NCI-H82 treated with DMSO at 0.1 percent for 48 hours (cell line): ENCODE results near the gene GPR34.
A peak's percentile ranks its signal among the peaks of the same experiment; 100 is the strongest.
"Not testable (repeated sequence)": the region's sequence is repeated elsewhere in the genome, so short reads cannot be mapped to it uniquely, and the experiment has no call there.

Experiments used
- DNase-seq: peaks from one replicate; lab custom pipeline; 2025; ENCODE audit not compliant: unreplicated experiment; lab: John Stamatoyannopoulos, UW

GPR34 gene, protein sequence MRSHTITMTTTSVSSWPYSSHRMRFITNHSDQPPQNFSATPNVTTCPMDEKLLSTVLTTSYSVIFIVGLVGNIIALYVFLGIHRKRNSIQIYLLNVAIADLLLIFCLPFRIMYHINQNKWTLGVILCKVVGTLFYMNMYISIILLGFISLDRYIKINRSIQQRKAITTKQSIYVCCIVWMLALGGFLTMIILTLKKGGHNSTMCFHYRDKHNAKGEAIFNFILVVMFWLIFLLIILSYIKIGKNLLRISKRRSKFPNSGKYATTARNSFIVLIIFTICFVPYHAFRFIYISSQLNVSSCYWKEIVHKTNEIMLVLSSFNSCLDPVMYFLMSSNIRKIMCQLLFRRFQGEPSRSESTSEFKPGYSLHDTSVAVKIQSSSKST

DNA sequence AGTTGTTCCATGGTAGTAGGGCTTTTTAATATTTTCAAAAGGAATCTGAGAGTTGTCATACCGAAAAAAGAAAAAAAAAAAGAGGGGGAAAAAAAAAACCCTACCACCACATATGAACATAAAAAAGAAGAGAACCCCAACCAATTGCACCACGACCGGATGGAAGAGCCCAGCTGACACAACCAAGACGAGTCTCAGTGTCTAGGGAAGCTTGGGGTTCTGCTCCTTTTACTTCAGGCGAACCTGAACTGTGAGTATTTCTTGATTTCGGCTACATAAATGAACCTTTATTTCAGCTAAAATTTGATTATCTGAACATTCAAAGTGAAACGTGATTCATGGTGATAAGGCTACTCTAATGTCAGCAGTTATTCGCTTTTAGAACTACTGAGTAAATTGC lies at the start of gene GPR34:
Gene GPR34 (plus strand): TSS at position 139 of the 400 bp plus-strand sequence. CDS start 6,661 bp downstream, outside the sequence.
- DNase-seq = no peak

DNA sequence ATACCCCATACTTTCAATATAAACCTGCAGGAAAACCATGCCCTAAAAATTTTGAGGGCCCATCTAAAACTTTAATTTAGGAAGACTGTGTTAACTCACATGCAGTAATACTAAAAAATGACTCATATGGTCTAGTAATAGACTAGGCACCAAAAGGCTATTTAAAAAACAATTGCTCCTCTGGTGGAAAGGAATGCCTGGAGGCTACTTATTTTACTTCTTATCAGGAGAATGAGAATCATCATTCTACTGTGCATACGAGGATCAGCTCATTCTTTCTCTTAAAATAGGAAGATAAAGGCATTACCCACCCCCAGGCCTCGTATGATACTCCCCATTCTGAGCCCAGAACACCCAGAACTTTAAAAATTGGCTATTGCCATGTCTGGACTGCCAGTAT lies 42.6 kb upstream of the GPR34 start:
- DNase-seq = not testable (repeated sequence)

DNA sequence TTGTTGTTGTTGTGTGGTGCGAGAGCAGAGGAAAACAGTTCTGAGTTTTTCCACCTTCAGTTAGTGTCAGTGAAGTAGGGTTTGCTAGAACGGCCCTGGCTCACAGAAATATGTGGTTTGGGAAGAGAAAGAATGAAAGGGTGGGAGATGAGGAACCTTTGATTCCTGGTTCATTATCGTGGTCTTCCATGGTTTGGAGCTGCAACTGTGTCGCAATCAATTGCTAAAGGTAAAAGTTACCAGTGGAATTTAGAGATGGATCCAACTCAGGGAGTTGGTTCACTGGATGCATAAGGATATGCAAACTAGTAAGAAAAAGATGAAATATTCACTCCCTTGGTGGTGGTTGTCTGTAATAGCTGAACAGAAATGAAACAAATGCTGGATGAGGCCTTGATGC lies 35.6 kb upstream of the GPR34 start:
- no peak for DNase-seq

DNA sequence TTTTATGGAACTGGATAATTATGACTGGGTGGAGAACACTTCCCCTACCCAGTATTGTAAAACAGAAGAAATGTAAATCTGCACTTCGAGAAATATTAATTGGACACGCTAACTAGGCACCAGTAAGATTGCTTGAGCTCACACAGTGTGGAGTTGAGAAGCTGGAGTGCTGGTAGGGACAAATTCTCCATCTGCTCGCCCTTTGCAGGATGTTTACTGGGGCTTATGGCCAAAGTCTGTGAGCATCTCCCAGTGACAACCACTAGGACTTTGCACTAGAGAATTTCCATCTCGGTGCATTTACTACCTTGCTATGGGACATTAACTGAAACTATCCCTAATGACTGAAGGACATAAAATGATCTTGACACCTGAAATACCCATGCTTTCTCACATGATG lies 33.7 kb upstream of the GPR34 start:
- DNase-seq = no peak

DNA sequence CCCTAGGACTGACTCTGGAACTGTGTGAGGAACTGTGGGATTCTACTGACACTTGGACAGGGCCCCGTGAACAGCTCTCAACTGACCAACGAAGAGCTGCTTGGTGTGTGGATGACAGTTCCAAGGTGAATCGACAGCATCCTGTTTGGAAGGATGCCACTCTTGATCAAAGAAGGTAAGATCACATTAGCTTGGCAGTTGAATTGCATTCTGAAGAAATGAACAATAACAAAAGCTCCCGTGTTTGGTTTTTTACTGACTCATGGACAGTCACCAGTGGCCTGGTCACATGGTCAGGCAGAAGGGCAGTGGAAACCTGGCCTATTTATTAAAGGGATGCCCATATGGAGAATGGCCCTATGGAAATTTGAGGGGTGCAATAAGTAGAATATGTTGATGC lies 33.1 kb upstream of the GPR34 start:
- DNase-seq = no peak

- DNase-seq = peak; percentile 29
These were observed 27.2 kb upstream of the GPR34 start for GRCh38 chrX:41661366-41662095.

GRCh38 chrX:41664375-41664901 lies 24.3 kb upstream of the GPR34 start:
- DNase-seq = no peak

DNA sequence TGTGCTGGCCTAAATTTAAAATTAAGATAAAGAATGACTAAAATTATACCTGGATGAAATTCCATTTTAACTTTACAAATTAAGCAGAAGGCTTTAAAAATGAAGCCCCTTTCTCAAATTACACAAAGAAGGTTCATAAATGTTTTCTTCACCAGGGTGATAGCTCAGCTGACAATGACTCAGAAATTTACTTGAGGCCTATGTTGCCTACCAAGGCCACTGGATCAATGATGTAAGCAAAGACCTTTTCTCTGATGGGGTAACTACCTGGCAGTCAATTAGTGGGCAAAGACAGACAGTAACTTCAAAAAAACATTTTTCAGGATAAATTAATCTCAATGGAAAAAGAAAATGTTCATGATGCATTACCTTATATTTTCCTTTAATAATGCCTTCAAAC lies 23.9 kb upstream of the GPR34 start:
- no peak for DNase-seq

- no peak for DNase-seq
These were observed 23.1 kb upstream of the GPR34 start for GRCh38 chrX:41665686-41666085.

GRCh38 chrX:41666251-41666650 lies 22.5 kb upstream of the GPR34 start:
- no peak for DNase-seq

GRCh38 chrX:41667631-41668030 lies 21.1 kb upstream of the GPR34 start:
- DNase-seq = no peak

- no peak for DNase-seq
These were observed 18.7 kb upstream of the GPR34 start for GRCh38 chrX:41670112-41670511.

DNA sequence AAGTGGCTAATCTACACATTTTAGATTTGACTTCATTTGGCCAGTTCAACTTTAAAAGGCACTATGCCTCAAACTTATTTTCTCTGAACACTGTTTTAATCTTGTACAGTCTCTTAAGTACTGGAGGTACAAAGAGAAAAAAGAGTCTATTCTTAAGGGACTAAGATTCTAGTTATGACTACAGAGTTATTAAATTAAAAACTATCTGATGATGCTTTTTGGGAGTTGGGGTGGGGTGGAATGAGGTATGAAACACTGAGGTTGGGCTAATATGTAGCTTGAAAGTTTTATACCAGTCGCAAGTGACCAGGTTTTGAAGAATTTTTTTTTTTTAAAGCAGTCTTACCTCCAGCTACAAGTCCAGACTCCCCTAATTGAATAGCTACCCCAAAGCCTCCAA lies 17.7 kb upstream of the GPR34 start:
- DNase-seq = no peak

DNA sequence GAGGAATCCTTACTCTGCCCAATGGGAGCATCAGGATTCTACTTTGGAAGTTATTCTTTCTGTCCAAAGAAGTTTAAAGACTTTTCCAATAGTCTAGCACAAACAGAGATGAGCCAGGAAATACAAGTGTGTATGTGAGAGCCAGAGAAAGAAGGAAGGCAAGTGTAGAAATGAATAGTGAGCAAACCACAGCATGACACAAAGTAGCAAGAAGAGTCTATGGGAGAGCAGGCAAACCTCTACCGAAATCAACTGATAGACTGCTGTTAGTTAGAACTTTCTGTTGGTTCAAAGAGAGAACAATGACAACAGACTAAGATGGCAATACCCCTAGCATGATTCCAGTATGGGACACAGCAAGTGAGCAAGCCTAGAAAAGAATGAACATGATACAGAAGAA lies 16.1 kb upstream of the GPR34 start:
- DNase-seq = no peak

DNA sequence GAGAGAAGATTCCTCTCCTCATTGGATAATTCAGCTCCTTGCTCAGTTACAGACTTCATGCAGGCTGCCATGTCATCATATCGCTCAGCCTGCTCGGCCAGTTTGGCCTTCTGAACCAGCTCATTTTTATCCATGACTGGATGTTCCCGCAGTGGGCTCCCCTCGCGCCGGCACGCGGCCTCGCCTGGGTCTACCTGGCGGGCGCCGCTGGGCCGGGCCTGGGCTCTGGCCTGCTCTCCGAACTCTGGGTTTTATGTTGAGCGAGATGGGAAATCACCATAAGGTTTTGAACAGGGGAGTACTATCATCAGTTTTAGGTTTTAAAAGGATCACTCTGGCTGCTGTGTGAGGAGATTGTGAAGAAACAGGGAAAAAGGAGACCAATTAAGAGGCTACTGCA lies 12.4 kb upstream of the GPR34 start:
- not testable (repeated sequence) for DNase-seq

DNA sequence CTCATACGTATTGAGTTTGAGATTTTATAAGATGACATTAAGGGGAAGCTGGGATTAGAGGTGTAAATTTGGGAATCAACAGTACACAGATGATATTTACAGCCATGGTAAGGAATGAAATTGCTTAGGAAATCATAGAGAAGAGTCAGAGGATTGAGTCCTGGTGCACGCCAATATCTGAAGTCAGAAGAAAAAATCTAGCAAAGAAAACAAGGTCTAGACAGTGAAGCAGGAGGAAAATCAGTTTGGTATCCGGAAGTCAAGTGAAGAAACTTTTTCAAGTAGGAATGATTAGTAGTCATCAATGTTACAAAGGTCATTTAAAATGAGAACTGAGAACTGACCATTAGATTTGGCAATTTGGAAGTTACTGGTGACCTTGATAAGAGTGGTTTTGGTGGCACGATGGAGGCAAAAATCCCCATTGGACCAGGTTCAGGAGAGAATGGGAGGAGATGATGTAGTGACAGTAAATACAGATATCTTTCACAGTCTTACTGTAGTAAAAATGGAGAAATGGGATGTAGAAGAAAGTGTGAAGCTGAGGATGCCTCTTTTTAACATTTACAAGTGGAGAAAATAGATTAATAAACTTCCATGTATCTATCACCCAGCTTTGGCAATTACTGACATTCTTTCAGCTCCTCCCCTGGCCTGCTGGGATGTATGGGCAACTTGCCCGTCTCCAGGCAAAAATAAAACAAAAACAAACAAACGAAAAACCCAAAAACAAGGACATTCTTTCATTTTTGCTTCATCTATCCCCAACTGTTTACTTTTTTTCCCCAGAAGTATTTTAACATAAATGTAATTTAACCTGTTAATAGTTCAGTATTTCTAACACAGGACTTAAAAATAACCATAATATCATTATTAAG lies 11.4 kb upstream of the GPR34 start:
- no peak for DNase-seq

DNA sequence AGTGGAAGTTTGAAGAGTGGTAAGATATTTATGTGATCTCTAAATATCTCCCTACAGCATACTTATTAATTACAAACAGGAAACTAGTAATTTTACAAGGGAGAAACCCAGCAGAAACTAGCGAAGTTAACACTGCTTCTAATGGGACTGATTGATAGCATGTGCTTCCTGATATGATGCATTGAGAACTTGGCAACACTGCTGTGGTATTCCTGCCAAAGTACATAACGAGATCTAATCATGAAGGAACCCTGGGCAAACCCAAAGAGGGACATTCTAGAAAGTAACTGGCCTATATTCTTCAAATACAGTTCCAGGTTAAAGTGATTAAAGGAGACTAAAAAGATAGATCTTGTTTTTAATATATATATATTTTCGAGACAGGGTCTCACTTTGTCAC lies 4.6 kb upstream of the GPR34 start:
- DNase-seq = no peak

DNA sequence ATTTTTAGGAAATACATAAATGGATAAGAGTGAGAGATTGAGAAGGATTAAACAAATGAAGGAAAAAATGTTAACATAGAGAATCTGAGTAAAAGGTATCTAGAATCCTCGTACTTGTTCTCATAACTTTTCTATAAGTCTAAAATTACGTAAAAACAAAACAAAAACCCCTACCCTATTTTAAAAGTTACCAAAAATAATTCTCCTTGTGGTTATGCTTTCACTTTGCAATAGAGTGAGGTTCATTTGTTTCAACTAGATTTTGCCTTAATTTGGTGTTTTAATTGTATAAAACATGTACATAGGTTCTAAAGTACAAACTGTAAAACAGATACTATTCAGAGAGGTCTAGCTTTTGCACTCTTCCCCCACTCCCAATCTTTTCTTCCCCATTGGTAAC lies 3.8 kb upstream of the GPR34 start:
- no peak for DNase-seq

- no peak for DNase-seq
These were observed 2.0 kb upstream of the GPR34 start for GRCh38 chrX:41686788-41687187.

- no peak for DNase-seq
These were observed 617 bp upstream of the GPR34 start for GRCh38 chrX:41688156-41688555.

DNA sequence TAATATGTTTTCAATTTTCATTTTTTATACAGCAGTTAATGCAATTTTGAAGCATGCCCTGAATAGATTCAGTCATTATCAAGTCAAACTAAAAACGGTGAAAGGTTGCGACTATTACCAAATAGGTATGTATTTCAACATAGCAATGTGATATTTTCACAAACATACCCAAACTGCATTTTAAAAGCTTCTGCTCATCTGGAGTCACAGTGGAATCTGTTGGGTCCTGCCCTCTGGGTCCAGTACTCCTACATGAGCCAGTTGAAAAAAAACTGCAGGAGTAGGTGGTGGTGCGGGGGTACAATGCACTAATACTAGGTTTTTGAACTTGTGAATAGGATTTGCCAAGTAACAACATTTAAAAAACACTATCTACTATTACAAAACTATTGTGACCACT lies 938 bp downstream of the GPR34 start:
- no peak for DNase-seq
